Measurements from ENCODE around the gene PSME1.

Gene PSME1

DNA sequence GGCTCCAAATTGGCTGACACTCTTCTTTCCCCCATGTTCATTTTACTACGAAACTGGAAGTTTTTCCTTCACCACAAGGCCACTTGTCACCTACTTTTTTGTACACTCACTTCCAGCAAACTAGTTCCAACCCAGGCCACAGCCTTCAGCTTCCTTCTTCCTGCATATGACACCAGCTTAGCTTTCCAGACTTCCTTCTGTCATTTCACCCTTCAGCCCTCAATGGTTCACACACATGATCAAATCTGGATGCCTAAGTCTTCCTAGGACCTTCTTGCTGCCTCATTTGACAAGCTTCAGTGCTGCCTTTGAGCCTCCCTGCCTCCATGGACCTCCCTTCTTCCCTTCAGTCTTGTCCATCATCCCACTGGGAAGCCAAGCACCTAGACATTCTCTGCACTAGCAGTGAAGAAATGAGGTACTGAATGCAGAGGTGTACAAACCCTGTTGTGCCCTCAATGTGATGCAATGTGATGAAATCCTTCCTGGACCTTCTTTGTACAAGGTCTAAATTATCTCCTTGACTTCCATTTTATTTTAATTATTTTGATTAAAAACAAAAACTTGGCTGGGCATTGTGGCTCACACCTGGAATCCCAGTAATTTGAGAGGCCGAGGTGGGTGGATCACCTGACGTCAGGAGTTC, 31.6 kb downstream of the PSME1 start:
- in situ Hi-C loops (cut with HindIII; ENCODE audit: low sequenced_read_pairs), result no loop called here

DNA sequence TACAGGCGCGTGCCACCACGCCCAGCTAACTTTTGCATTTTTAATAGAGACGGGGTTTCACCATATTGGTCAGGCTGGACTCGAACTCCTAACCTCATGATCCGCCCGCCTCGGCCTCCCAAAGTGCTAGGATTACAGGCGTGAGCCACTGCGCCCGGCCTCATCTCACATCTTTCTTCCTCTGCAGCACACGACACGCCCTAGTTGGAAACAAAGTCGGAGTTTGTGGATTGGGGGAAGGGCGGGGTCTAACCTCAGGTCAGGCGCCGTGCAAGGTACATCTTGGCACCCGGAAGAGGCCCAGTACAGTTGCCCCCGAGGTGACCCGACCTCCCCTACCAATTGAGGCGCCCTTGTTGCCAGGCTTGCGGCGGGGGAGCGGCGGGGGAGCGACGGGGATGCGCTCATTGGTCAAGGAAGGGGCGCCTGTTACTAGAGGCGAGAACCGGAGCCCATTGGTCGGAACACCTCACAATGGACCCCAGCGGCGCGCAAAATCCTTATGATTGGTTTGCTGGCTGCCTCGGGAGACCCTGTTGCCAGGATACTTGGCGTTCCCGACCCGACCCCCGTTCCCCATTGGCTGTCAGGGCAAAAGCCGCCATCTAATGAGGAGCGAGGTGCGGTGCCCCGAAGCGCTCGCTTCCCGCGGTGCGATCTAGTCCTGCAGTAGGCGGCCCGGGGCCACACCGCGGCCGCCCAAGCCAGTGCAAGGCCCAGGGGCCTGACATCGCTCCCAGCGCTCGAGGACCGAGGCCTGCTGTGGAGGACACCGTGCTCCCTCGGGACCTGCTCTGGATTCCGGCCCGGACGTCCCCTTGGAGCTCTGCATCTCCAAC, 35.6 kb downstream of the PSME1 start, which contains the start of gene REC8:
Gene REC8, plus strand, starts transcription at position 659 of the 839 bp plus-strand sequence. CDS start 473 bp downstream, outside the sequence.
- in situ Hi-C loops (cut with HindIII; ENCODE audit: low sequenced_read_pairs), result no loop called here

DNA sequence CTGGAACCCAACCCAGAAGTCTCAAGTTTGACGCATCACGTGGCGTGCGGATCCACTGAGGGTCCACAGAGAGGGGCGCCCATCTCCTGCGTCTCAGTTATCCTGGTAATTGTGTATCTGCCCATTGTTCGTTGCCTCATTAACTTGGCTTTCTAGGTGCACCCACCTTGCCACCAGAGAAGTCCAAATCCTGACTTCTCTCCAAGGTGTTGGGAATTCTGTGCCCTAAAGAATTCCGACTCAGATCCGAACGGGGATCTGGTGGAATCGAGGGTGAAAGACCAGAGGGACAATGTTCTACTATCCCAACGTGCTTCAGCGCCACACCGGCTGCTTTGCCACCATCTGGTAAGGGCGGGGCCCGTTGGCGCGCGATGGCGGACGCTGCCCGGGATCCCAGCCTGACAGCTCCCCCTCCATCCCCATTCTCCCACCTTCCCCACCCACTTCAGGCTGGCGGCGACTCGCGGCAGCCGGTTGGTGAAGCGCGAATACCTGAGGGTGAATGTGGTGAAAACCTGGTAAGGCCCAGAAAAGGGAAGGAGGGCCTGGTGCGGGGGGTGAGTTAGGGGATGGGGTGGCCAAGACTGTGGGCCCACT, 36.4 kb downstream of the PSME1 start:
- in situ Hi-C loops (cut with HindIII; ENCODE audit: low sequenced_read_pairs), result no loop called here

DNA sequence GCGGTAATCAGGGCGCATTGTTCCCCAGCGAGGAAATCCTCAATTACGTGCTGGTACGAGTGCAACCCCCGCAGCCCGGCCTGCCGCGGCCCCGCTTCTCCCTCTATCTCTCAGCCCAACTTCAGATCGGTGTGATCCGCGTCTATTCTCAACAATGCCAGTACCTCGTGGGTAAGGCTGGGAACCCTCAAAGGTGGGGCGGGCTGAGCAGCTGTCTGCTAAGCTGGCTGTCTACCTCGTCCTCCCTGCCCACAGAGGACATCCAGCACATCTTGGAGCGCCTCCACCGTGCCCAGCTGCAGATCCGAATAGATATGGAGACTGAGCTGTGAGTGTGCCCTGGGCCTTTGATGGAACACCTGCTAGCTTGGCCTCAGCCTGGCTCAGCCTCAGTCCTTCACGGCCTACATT, 36.9 kb downstream of the PSME1 start:
- in situ Hi-C loops (cut with HindIII; ENCODE audit: low sequenced_read_pairs), result no loop called here

DNA sequence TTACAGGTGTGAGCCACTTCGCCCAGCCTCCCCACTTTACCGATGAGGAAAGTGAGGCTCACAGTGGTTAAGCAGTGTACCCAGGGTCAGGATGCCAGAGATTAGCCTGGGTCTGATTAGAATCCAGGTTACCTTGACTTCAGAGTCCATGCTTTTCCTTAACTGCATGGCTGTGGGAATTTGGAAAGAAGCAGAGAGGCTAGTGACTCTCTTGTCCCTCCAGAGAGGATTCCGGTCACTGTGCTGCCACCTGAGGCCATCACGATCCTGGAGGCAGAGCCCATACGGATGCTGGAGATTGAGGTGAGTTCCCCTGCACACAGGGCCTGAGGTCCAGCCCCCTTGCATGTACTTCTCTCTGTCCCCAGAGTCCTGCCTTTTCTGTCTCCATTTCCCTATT, 40.6 kb downstream of the PSME1 start:
- in situ Hi-C loops (cut with HindIII; ENCODE audit: low sequenced_read_pairs), result no loop called here

DNA sequence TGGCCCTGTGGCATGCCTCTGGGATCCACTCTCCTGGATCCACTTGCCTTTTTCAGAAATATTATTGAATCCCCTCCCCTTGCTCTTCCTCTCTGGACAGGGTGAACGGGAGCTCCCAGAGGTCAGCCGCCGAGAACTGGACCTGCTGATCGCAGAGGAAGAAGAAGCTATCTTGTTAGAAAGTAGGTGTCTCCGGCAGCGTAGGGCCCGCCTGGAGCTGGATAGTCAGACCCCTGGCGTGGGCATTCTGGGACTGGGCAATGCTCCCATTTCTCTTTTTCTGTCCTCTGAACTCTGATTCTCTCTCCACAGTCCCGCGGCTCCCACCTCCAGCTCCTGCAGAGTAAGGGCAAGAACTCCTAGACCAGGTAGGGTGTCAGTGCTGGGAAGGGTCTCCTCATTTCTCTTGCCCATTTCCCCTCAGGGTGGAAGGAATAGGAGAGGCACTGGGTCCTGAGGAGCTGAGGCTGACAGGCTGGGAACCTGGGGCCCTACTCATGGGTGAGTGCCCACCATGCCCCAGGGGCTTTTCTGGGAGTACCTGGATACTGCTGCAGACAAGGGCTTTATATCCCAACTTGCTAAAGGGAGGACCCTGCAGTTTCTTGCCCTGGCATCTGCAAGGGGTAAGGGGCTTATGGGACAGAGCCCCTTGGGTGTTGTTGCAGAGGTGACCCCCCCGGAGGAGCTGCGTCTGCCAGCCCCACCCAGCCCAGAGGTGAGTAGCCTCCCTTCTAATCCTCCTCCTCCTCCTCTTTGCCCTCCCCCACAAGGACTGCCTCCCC, 41.2 kb downstream of the PSME1 start:
- in situ Hi-C loops (cut with HindIII; ENCODE audit: low sequenced_read_pairs), result no loop called here

DNA sequence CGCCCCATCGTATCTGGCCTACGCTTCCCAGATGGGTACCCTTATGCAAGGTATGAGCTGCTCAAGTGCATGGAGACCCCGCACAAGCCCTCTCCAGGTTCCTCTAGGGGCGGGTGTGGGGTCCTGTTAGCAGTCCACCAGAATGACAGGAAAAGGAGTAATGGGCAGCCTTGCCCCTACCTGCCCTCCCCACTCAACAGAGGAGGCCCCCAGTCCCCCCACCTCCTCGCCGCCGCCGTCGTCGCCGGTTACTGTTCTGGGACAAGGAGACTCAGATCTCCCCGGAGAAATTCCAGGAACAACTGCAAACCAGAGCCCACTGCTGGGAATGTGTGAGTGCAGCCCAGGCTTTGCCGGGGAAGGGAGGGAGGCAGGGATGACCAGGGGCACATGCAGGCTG, 41.9 kb downstream of the PSME1 start:
- in situ Hi-C loops (cut with HindIII; ENCODE audit: low sequenced_read_pairs), result no loop called here

DNA sequence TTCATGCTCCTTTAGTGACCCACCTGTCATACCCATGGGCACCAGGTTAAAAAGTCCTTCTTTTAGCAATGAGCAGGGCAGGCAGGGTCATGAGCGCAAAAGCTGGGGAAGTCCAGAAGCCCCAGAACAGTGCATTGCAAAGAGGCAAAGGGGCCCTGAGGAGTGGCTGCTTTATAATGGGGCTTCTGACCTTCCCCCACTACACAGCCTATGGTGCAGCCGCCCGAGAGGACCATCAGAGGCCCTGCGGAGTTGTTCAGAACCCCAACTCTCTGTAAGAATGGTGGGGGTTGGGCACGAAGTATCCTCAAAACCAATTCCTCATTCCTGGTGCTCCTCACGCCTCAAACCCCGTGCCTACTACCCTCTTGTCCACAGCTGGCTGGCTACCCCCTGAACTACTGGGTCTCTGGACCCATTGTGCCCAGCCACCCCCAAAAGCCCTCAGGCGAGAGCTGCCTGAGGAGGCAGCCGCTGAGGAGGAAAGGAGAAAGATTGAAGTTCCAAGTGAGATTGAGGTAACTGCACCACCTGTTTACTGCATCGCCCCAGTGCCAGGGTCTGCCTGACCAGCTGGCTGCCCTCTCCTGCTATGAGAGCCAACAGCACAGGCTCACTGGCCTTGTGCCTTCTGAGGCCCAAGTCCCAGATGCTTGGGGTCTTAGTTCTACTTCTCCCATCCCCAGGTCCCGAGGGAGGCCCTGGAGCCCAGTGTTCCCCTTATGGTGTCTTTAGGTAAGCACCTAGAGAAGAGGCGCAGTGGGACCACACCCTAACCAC, 42.6 kb downstream of the PSME1 start:
- in situ Hi-C loops (cut with HindIII; ENCODE audit: low sequenced_read_pairs), result no loop called here

DNA sequence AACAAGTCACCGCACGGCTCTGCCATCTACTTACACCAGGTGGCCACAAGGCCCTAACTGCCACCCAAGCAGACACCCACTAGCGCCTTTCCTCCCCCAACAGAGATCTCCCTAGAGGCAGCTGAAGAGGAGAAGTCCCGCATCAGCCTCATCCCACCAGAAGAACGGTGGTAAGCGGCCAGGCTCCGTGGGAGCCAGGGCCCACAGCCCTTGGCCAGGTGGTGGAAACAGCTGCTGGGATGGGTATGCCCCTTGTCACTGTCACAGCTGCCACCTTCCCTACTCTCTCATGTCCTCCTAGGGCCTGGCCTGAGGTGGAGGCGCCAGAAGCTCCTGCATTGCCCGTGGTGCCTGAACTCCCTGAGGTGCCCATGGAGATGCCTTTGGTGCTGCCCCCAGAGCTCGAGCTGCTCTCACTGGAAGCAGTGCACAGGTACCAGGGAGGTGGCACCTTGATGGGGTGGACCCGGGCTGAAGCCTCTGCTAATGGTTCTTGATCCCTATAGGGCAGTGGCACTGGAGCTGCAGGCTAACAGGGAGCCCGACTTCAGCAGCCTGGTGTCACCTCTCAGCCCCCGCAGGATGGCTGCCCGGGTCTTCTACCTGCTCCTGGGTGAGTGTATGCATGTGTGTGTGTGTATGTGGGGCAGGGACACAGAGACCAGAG, 43.4 kb downstream of the PSME1 start:
- in situ Hi-C loops (cut with HindIII; ENCODE audit: low sequenced_read_pairs), result no loop called here

DNA sequence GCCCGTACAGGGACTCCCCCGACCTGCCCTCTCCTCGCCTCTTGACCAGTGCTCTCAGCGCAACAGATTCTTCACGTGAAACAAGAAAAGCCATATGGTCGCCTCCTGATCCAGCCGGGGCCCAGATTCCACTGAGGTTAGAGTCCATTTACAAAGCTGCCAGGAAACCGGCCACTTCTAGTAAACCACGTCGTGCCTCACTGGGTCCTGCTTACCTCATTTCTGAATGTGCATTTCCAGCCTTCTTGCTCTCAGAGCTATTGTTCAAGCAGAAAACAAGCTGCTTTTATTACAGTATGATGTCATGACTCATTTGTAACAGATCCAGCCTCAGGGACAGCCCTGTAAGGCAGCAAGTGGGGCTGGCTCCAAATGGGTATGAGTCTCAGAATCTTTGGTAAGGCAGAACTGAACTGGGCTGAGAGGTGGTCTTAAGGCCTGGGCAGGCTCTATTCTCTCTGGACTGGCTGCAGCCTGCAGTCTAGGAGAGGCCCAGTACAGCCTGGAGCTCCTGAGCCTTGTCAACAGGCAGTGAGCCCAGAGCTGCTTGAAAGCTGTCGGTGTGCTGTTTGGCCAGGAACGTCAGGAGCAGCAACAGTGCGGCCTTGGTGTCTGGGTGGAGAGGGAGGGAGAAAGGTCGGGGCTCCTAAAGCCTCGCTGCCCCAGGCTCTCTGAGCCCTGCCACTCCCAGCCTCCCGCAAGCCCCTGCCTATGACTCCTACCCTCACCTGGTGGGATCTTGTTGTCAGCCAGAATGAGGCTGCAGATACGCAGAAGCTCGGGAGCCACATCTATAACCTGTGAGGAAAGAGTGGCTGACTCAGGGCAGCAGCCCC, 44.2 kb downstream of the PSME1 start:
- in situ Hi-C loops (cut with HindIII; ENCODE audit: low sequenced_read_pairs), result no loop called here

DNA sequence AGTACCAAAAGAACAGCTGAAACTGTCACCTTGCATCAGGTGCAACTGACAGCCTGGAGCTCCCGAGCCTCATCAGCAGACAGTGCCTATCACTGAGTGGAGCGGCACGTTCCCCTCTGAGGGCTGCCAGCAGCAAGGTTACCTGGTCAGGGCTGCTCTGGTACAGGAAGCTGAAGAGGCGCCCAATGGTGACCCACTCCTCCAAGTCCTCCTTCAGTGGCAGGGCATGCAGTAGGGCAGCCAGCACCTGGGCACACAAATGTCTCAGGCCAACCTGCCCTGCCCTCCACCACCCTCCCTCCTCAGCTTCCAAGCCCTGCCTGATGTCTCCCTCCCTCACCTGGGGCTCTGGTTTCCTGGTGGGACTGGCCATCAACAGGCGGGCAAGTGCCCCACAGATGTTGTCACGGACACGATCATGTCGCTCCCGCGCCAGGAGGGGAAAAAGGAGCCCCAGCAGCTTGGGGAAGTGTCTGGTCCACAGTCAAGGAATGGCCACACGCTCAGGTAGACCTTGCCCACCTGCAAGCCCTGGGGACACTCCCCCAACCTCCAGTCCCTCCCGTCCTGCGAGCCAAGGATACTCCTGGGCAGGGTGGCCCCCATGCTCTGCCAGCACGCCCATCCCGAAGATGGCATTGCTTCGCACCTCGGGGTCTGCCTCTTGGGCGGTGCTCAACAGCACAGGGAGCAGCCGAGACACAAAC, 45.5 kb downstream of the PSME1 start:
- in situ Hi-C loops (cut with HindIII; ENCODE audit: low sequenced_read_pairs), result no loop called here

DNA sequence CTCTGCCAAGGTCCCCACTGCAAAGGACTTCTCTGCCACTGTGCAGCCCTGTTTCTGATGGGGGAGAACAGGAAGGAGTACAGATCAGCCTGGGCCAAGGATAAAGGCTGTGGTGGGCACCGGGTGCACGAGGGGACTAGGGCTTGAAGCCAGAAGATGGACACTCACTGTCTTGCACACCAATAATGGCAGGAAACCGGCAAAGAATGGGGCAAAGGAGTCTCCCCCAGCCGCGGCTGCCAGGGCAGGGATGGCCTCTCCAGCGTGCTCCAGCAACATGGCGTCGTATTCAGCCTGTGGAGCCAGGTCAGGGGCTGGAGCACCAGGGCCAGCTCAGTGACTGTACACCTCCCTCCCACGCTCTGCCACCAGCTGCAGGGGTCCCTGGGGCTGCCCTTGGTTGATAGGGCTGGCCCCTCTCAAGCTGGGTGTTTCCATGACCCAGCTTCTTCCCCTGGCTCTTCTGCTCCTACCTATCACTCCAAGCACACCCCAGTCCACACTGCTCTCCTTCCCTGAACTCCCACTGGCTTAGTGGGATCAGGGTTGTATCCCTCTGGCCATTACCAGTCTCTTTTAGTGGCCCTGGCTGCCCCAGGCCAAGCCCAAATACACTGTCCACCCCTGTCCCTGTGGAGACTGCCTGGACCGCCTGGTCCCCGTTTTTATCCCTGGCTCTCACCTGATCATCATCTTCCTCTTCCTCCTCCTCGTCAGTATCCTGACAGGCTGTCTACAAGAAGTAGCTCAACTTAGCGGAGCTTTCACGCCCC, 46.3 kb downstream of the PSME1 start:
- in situ Hi-C loops (cut with HindIII; ENCODE audit: low sequenced_read_pairs), result no loop called here

DNA sequence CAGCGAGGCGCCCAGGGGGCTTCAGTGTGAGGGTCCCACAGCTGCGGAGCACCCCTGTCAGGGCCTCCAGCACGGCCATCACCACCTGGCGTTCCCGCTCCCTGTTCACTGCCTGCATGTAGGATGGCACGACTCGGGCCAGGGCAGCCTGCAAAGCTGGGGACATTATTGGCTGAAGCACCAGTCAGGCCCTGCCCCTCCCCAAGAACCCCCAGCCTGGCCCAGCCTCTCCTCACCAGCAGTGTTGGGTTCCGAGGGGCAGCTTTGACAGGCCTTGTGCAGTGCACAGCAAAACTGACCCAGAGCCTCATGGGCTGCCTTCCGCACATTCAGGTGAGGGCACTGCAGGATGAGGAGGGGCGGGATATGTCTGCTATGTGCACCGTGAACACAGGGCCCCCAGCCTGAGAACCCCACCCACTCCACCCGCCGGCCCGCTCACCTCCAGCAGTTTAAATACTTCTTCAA, 47.1 kb downstream of the PSME1 start:
- in situ Hi-C loops (cut with HindIII; ENCODE audit: low sequenced_read_pairs), result no loop called here

DNA sequence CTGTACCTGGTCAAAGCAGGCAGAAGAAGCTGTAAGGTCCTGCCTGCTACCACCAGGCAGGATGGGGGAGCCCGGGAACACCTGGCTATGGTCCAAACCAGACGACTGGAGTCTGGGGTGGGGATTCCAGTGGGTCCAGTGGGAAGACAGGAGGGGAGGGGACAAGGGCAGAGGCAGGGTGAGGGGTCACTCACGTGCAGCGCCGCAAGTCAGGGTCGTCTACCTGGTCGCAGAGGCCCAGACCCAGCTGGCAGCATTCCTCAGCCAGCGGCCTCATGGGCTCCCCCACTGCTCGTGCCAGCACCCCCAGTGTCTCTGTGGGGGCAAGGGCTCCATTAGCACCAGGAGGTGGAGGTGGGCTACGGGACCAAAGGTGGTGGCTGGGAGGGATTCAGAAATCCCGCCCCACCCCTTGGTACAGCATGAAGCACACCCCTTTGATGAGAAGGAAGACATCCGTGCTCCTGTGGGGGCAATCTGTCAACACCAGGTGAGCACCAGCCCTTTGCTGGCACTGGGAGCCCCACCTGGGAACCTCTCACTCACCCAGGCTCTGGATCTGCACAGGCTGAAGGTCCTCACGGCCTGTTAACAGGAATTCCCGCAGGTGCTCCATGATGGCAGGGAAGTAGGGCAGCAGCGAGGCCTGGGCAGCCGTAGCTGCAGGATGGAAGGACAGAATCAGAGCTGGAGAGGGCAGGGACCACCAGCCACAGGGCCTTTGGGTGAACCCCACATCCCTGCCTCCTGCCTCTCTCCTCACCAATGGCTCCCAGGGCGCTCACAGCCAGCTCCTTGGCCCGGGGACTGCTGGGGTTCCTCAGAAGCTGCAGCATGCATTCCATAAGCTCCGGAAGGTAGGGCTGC, 48.3 kb downstream of the PSME1 start:
- in situ Hi-C loops (cut with HindIII; ENCODE audit: low sequenced_read_pairs), result no loop called here

DNA sequence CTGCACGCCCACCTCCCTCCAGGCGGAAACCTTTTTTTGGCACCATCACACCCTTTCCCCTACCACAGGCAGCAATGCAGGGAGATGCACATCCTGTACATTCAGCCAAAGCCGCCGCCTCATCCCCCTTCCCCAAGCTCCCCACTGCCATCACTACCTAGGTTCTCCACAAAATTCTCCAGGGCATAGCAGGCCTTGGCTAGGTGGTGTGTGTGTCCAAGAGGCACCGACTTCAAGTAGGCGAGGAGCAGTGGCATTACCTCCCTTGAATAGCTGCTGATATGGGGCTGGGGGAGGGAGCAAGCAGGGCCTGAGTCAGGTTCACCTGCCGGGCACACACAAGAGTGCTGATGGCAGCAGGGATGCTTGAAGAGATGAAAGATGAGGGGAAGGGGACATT, 49.0 kb downstream of the PSME1 start:
- in situ Hi-C loops (cut with HindIII; ENCODE audit: low sequenced_read_pairs), result no loop called here

DNA sequence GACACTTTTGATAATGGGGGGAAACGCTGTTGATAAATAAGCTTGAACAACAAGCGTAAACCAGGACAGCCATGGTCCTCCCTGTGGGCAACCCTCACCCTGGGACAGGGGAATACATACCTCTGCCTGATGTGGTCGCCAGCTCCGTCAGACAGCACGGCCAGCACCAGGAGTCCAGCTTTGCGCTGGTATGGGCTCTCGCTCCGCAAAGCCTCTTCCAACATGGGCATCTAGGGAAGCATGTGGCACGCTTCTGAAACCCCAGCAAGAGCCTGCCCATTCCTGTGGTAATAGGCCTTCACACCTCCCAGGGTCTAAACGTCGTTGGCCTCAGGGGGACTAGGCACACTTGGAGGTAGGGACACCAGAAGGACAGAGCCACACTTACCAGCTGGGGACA, 49.7 kb downstream of the PSME1 start:
- in situ Hi-C loops (cut with HindIII; ENCODE audit: low sequenced_read_pairs), result no loop called here
